HTERT RPE-1 (cell line): ENCODE results near the gene NCKIPSD.
"Not testable (repeated sequence)": the region's sequence is repeated elsewhere in the genome, so short reads cannot be mapped to it uniquely, and the experiment has no call there.

Experiments used
- in situ Hi-C: fragments of 300-500 bp; cut with MboI; formaldehyde crosslinking; loops from 4 replicates; pipeline ENCODE4 v1.14.3; 2020; ENCODE audit warnings: low sequenced_read_pairs

Gene NCKIPSD

GRCh38 chr3:48685603-48686511 is at the start of gene NCKIPSD:
Gene NCKIPSD, minus strand, starts transcription at chr3:48685915. Its CDS starts 108 bp downstream, at chr3:48685807.
- in situ Hi-C loops: no loop called here

GRCh38 chr3:48735075-48735767 is 49.5 kb upstream of the NCKIPSD start:
- in situ Hi-C loops: not testable (repeated sequence)

GRCh38 chr3:48734541-48734940 is 48.8 kb upstream of the NCKIPSD start:
- in situ Hi-C loops: not testable (repeated sequence)

GRCh38 chr3:48733752-48734518 is 48.2 kb upstream of the NCKIPSD start:
- in situ Hi-C loops: not testable (repeated sequence)

GRCh38 chr3:48727511-48727910 is 41.8 kb upstream of the NCKIPSD start:
- in situ Hi-C loops: no loop called here

GRCh38 chr3:48725185-48725855 is 39.6 kb upstream of the NCKIPSD start:
- in situ Hi-C loops: not testable (repeated sequence)

- in situ Hi-C loops: no loop called here
Observed at GRCh38 chr3:48723725-48724124, 38.0 kb upstream of the NCKIPSD start.

GRCh38 chr3:48723293-48723692 is 37.6 kb upstream of the NCKIPSD start:
- in situ Hi-C loops: not testable (repeated sequence)

GRCh38 chr3:48716982-48717746 is 31.4 kb upstream of the NCKIPSD start, which contains the start of gene IP6K2:
Gene IP6K2, minus strand, starts transcription at chr3:48717221. Its CDS starts 21,930 bp downstream, at chr3:48695291.
- in situ Hi-C loops: no loop called here

- in situ Hi-C loops: no loop called here
Observed at GRCh38 chr3:48716508-48716981, 30.8 kb upstream of the NCKIPSD start.

GRCh38 chr3:48715174-48715800 is 29.6 kb upstream of the NCKIPSD start:
- in situ Hi-C loops: no loop called here

GRCh38 chr3:48711727-48712126 is 26.0 kb upstream of the NCKIPSD start:
- in situ Hi-C loops: no loop called here

GRCh38 chr3:48709051-48709461 is 23.3 kb upstream of the NCKIPSD start:
- in situ Hi-C loops: no loop called here

- in situ Hi-C loops: no loop called here
Observed at GRCh38 chr3:48708481-48708889, 22.8 kb upstream of the NCKIPSD start.

- in situ Hi-C loops: no loop called here
Observed at GRCh38 chr3:48707157-48707556, 21.4 kb upstream of the NCKIPSD start.

GRCh38 chr3:48702320-48702920 is 16.7 kb upstream of the NCKIPSD start:
- in situ Hi-C loops: no loop called here

- in situ Hi-C loops: no loop called here
Observed at GRCh38 chr3:48700731-48701405, 15.2 kb upstream of the NCKIPSD start.

GRCh38 chr3:48698891-48699290 is 13.2 kb upstream of the NCKIPSD start:
- in situ Hi-C loops: no loop called here
